ENCODE results near the gene MOSMO.

Gene MOSMO

DNA sequence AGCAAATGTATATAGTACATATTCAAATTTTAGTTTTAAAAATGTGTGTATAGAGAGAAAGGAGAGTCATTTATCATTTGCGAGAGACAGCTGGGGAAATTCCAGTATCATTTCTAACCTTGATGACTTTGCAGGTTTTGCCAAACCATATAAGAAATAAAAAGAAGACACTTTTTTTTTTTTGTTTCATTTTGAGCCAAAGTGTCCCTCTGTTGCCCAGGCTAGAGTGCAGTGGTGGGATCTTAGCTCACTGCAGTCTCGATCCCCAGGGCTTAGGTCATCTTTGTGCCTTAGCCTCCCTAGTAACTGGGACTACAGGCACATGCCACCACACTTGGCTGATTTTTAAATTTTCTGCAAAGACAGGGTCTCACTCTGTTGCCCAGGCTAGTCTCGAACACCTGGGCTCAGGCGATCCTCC, 46.0 kb downstream of the MOSMO start:
- DNase-seq, result peak; percentile 38

DNA sequence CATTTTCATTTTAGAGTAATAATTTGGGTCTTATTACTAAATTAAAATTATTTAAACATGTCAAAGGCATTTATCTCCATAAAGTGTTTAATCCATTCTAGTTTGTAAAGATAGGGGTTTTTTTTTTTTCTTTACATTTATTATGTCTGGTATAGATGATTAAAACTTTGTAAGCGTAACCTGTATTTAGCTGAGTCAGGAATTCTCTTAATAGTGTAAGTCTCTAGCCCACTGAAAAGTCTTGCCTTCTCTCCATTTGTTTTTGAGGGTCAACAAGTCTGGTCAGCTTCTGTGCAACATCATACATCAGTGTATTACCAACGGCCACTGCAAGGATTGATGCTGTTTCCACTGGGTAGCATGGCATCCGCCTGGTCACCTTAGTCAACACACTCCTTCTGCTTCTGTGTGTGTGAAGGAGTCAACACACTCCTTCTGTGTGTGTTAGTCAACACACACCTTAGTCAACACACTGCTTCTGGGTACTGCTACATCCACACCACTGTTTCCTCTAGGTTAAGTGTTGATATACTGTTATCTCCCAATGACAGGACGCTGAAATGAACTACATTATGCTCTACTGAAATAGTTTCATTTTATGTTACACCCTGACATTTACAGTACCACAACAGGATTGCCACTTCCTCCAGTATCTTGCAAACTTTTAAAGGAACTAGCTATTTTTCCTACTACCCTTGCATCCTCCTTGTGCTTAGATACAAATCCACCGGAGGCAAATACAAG, 47.1 kb downstream of the MOSMO start:
- DNase-seq, result peak; percentile 66

DNA sequence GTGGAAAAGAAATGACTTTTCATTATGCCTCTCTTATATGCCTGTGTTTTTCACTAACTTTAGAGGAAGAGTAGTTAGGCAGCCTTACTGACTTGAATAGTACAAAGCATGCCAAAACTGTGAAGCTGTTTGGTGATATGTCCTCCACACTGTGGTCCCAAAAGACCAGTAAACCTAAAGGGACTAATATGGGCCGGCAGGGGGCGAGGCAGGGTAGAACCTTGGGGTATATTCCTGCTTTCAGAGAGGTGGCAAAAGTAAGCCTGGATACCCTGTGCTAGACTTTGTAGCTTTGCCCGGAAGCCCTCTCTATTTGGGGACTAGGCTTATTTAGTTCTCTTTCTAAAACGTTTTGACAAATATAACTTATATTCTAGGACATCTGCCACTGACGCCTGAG, 48.0 kb downstream of the MOSMO start:
- peak; percentile 28 for DNase-seq

DNA sequence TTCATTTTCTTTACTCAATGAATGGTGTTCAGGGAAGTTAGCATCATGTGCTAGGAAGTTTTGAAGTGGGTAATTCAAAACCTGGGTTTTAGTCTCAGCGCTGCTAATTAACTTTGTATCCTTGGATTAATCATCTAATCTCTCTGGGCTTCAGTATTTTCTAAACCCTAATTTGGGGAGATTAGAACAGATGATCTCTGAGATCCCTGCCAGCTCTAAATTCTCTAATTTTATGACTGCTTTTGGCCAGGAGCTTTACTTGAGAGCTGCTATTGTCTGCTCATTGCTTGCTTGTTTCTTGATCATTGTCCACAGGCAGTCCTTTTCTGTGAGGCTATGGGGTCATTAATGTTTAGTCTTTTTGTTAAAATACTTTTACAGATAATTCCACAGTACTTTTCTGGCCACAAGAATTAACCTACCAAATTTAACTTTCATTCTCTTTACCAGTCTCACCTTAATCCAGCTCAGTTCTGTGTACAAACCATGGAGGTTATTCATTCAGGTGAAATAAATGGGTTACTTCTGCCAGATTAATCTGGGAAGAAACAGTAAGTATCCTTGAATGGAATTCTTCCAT, 56.1 kb downstream of the MOSMO start:
- no peak for DNase-seq

DNA sequence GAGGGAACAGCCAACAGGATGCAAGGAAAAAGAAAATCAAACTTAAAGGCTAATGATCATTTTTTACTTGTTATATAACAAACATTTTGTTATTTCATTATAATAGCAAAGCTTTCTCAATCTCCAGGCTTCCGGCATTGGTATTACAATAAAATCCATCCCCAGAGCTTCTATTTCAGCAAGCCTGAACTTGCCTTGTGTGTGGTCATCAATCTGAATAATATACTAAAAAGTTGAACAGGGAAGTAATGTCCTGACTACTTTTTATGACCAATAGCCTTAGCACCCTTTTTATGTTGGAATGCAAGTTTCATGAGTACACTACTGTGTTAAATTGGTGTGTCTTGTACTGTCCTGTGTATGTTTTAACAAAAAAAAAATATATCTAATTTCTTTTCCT, 57.3 kb downstream of the MOSMO start:
- DNase-seq, result no peak

DNA sequence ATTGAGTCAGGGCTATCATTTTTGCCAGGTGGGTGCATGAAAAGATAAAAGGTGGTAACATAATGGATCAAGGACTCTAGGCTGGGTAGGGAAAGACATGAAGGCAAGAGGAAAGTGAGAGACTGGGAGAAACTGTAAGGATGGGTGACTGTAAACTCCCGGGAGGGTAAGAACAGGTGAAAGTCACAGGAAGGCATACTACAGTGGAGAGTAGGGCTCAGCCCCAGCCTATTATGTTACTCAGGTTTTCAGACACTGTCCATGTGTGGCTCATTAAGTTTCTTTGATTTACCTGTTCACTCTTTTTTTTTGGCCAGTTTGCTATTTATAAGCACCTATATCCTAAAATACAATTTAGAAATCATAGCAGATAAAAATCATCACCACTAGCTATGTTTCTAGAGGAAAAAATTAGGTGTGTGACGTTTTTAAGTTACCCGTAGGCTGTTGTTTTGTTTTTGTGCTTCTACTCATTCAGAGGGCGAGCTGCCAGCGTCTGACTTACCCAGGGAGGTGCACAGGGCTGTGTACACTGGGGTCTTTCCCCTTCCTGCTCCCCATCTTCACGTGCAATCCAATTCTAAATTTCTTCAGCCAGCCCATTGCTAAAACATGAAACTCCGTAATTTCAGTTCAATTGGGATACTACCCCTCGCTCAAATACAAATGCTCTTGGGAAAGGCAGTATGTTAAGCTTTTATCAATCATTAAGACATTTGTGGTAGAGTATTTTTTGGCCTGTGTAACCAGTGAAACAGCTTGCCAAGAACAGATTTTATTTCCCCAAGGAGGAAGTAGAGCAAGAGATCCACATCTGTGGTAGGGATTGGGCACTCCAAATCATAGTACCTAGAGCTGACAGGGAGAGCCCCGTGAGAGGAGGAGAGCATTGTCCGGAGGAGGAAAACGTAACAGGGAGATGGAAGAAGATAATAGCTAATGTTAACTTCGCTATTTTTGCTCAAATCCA, 62.7 kb downstream of the MOSMO start:
- DNase-seq, result no peak

DNA sequence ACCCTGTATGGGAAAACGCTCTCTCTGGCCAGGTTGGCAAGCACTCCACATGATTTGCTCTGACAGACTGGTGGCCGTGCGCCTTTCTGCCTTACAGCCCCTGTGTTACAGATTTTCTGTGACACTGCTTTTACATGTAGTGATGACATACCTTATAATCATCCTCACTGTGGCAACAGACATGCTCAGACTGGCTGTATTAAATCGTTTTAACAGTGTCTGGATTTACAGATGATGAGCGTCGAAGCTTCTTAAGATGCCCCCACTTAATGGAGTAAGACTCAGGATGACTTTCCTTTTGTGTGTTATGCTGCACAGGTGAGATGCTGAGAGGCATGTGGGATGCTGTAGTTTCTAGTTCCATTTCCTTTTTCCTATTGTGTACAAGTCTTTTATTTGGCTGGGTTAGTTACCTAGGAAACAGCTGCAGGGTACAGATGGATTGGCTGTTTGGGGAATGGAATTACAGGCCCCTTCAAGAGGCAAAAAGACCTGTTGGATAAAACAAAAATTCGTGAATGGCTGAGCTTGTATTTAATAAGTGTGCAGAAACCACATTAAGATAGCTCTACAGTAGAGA, 63.5 kb downstream of the MOSMO start:
- no peak for DNase-seq

DNA sequence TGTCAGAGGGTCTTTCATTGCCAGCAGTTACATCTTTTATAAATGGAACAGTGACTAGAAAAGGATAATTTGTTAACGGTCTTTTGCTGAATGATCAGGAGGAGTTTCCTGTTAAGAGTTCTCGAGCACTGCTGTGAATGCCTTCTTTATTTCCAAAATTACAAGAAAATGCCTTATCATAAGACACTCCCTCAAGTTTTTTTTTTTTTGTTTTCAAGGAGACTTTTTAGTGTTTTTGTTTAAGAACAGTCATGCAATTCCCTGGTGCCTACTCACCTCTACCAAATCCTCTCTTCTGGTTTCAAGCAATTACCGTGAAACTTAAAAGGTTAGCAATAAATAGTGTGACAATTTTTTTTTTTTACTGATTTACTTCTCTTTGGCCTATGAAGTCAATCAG, 65.4 kb downstream of the MOSMO start:
- no peak for DNase-seq

DNA sequence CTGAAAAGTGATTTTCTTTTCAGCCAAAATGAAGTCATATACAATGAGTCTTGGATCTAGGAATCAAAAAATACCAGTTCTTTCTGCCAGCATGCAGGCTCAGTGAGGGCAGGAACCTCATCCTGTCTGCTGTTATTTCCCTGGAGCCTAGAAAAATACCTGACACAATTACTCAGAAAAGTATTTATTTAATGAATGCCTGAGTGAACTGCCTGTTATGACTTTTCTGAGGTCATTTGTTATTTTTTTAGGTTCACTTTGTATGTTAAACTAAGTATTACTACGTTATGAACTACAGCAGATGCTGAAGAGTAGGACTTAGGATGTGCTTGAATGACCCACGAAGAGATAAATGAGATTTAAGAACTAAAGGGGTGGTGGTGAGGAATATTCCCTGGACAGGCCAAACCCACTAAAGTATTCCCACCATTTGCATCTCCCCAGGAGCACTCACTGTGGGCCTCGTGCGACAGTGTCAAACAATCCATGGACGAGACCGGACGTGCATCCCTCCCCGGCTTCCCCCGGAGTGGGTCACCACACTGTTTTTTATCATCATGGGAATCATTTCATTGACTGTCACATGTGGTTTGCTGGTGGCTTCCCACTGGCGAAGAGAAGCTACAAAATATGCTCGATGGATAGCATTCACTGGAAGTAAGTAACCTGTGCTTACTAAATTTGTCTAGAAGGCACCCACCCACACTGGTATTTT, 67.3 kb downstream of the MOSMO start:
- DNase-seq, result no peak

DNA sequence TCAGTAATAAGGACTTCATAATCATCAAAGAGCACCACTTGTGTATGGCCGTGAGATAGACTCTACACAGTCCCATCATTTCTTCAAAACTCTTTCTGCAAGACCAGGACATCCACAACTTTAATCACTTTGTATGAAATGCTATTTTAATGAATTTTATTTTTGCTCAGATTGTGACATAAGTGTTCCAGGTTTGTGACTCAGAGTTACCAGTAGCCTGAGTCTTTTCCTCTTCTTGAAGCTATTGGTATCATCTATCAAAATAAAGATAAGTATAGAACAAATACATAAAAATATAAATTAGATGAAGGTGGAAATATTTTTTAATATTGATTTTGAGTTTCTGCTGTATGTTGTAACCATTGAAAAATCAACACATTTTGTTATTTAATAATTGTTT, 67.9 kb downstream of the MOSMO start:
- no peak for DNase-seq

DNA sequence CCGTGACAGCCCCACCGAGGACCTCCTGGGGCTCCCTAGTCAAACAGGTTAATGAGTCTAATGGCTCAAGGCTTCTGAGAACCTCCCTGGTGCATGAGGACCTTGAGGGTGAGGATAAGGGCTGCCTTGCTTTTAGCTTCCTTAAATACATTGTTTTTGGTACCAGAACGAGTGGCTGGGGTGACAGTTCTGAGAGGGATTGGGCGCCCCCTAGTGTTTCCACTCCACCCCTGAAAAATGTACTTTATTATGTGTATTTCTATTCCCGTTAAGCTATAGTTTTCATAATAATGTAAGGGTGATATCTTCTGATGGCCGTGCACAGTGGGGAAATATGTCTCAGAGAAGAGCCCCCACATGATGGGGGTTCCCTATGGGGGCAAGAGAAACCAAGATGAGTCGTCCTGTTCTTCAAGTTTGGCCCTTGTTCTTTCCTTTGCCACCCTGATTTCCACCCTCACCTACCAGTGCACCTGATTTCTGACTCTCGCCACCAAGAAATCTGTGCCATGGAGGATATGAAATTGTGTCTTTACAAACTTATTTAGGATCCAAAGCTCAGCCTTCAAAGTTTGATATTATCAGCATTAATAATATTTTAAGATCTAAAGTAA, 69.9 kb downstream of the MOSMO start:
- DNase-seq, result peak; percentile 90

DNA sequence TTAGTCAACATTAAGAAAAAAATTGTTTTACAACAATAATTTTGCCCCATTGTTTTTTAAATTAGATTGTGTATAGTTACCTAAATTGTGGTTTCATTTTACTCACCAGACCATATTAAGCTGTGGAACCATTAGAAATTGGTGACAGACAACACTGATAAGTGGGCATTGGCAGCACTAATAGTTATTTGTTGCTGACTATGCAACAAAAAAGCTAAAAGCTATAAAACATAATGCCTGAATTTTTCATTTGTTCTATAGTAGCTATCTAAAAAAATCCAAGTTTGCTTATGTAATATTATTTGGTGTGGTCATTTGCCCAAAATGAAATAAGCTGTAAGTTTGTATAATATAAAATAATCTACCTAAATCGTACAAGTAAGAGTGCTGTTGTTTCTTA, 70.7 kb downstream of the MOSMO start:
- DNase-seq, result no peak

DNA sequence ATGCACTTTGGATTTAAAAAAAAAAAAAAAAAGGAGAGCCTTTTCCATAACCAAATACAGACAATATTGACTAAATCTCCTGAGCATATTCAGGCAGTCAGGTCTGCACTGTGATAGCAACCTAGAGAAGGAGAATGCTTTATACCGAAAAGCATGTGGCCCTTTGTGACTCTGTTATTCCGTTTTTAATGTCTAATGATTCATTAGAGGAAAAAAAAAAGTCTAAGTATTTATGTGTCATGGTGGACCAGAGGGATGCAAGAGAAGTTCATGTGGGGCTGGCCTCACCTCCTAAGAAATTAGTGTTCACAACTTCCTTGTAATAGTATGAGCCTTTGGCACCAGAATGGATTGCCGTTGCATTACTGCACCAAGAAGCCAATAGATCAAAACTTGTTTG, 73.1 kb downstream of the MOSMO start:
- DNase-seq, result no peak

DNA sequence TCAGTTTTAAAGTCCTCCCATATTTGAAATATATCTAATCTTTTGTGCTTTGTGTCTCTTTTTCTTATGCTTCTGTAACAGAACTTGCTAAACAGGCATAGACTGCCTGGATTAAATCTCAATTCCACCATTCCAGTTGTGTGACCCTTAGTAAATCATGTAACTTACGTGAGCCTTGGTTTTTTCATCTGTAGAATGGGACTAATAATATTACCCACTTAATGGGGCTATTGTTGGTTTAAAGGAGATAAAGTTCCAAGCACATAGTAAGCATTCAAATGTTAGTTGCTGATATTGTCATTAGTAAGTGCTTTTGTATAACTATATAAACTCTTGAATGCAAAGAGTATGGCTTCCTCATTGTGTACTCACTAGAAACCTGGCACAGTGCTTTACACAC, 78.5 kb downstream of the MOSMO start:
- DNase-seq, result no peak

DNA sequence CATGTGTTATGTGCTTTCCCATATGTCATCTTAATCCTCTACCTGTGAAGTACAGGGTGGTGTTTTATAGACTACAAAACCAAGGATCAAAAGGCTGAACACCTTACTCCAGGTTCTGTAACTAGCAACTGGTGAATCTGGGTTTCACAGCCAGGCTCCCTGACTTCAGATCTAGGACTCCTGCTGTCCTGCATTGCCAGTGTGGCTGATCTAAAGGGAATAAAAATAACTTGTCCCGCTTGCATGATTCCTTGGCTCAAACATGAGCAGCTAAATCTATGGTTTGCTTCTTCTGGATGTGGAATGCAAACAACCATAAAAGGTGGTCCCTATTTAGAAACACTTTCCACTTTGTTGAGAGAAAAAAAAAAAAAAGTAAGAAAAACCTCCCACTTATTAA, 80.7 kb downstream of the MOSMO start:
- DNase-seq, result no peak

DNA sequence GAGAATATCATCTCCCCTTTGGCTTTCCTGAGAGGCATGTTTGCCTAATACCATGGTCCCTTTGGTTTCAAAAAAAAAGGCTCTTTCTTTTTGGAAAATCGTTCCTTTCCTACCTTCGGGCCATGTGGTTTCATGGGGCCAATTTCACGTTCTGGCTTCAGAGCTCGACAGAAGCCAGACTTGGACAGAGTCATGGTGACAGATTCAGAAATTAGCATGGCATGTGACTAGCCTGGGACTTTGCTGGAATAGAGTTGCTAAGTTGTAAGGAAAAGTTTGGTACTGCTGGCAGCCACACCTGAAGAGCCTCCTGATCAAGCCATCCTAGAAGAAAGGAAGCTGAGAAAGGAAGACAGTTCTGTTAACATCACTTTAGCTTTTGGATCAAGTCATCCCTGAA, 82.0 kb downstream of the MOSMO start:
- no peak for DNase-seq

DNA sequence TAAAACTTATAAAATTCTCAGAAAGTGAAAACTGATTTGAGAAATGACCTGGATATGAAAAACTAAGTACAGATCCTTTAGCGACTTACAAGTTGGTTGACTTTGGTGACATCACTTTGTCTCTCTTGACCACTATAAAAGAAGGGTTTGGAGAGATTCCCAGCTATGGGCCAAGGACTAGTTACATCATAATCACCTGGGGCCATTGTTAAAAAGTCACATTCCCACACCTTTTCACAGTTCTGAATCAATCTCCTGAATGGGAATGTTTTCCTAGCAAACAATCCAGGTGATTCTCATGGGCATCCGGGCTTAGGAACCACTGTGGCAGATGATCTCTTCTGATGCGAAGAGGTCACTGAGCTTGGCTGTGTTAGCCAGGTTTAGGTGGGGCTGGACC, 83.8 kb downstream of the MOSMO start:
- no peak for DNase-seq

DNA sequence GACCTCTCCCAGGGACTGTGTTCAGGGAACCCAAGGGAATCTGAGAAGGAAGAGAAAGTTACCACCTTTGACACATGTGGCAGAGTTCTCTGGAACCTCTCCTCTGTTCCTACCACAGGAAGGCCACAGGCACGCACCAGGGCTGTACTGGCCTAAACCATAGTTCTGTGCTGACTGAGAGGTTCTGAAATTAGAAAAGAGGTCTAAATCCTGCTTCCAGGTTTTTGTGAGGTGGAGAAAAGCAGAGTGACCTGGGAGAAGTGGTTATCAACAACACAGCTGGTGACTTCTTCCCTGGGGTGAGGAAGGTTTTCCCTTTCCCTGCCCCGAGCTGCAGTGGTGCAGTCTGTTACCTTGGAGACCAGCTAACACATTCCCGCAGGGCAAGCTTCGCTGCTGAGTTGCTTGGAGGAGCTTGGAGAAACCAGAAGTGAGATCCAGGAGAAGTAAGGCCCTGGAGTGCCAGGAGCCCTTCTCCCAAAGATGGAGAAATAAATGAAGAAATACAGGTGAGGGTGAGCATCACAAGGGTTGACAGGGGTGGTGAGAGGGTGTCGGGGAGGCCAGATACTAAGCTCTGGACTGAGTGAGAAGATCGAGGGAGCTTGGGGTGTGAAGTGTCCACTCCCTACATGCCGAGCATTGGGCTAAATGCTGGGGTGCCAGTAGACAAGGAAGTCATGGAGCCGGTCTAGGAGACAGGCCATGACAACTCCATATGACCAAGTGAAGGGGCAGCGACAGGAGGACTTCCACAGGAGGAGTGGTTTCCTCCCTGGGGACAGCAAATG, 84.4 kb downstream of the MOSMO start, which contains the start of gene VWA3A:
TSS of gene VWA3A (plus strand) at position 399 of the 791 bp plus-strand sequence. CDS start at position 496, 97 bp downstream.
- no peak for DNase-seq

DNA sequence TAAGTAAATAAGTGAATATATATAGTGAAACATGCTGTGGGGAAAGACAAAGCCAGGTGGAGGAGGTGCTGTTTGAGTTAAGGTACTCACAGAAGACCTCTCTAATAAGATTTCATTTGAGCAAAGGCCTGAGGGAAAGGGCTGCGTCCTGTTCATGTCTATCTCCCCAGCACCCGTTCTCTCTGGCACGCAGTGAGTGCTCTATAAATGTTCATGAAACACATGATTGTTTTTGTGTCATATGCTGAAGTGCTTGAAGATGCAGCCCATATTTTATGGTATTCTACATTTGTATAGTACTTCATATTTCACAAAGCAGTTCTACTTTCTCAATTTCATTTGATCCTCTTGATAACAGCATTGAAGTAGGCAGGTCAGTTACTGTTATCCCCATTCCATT, 85.4 kb downstream of the MOSMO start:
- no peak for DNase-seq

DNA sequence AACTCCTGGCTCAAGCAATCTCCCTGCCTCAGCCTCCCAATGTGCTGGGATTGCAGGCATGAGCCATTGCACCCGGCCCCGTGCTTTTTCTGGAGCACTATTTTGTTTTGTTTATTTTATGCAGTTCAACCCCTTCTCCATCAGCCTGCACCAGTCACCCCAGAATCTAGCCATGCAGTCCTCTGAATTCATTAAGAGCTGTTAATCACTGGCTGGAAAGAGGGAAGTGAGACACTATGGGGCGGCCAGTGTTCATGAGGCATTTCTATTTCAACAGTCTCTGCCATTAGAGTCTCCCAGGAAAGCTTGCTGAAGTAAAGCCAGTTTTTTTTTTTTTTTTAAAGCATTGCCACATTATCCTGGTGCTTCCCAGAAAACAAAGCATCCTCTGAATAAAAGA, 86.1 kb downstream of the MOSMO start:
- no peak for DNase-seq
